Measurements from ENCODE around the gene MAP3K14.

DNA sequence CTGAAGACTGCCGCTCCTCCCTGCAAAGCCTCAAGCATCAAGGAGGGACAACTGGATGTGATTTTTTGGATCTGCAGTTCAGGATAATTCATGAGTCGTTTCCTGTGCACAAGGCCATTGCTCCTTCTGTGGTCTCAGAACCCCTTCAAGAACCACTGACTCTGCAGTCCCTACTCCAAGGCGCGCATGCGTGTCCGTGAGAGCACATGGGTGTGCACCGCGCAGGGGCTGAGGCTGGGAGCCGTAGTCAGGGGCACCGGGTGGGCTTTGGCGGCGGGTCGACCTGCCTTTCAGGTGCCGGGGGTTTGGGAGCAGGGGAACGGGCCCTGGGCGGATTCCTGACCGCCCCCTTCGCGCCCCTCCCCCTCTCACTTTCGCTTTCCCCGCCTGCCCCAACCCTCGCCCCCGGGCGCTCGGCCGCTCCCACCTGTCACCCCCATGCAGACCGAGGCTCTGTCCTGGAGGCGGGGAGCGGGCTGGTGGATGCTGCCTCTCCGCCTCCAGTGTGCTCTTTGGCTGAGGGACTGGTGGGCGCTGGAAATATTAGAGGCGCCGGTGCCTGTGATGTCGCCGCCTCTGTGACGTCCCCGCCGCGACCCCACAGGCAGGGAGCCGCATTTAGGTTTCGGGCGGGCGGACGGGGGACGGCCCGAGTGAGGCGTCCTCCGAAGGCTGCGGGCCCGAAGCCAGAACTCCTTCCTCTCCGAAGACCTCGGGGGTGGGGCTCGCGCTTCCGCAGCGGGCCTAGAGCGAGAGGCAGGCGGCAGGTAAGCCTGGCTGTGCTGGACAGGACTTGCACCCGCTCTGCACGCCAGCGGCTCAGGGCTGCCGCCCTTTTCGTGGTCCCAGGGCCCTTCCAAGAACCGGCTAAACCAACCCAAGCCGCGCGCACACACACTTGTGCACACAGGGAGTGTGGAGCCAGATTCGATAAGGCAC lies 55.0 kb downstream of the MAP3K14 start, which contains the start of gene SPATA32:
- no peak for TF ChIP-seq EZH2phosphoT487 (IDR thresholded peaks at IDR 0.05; ENCODE audit: low read length)
- TF ChIP-seq CTCF (IDR thresholded peaks at IDR 0.05; ENCODE audit: low read length) = no peak
- no peak for TF ChIP-seq EZH2 (optimal IDR thresholded peaks at IDR 0.05; ENCODE audit: low read depth, low read length)

Data from MM.1S (cell line).